ENCODE data around the gene MYADML2.
A peak's percentile ranks its signal among the peaks of the same experiment; 100 is the strongest.

The MYADML2 gene

DNA sequence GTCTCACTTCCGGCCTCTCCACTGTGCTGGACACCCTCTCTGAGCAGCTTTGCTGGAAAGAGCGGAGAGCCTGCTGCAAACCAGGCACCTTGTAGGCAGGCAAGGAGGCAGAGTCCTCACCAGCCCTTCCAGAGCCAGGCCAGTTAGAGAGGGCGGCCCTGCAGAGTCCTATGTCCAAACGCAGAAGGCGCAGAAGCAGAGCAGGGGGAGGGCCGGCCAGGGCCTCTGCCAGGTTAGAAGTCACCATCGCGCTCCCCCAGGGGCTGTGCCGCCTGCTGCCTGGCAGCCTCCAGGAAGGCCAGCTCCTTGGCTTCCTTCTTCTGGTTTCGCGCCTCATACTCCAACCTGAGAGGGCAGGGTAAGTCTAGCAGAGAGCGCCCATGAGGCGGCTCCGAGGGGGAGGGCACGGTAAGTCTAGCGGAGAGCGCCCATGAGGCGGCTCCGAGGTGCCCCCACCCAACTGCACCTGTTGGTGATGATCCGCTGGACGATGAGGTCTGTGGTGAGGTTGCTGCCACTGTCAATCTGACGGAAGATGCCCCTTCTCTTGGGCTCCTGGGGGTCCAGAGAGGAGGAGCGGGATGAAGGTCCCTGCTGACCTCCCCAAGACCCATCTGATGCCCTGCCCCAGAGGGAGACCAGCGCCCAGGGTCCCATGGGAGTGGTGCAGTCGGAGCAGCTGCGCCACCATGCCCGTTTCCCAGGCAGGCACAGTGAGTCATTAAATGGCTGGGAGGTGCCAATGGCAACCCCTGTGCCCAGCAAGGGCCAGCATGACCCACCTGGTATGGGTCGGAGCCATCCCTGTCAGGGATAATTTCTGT is 42.2 kb downstream of the MYADML2 start:
- Histone ChIP-seq H3K9ac (ENCODE audit: low read depth, low read length) (no peak overlapping the region), H3K4me3 (ENCODE audit: low read depth, low read length) (no peak overlapping the region), H3K9me3 (ENCODE audit: control insufficient read depth, insufficient read depth, low read length) (no peaks in the 10 kb centered on the region), H3K4me1 (ENCODE audit: control insufficient read depth, insufficient read depth, low read length) (no peaks in the 10 kb centered on the region), H3K36me3 (ENCODE audit: control insufficient read depth, insufficient read depth, low read length) (peaks cover 31% of the 10 kb centered on the region), H3K27me3 (ENCODE audit: control insufficient read depth, insufficient read depth, low read length) (peaks cover 9% of the 10 kb centered on the region)

DNA sequence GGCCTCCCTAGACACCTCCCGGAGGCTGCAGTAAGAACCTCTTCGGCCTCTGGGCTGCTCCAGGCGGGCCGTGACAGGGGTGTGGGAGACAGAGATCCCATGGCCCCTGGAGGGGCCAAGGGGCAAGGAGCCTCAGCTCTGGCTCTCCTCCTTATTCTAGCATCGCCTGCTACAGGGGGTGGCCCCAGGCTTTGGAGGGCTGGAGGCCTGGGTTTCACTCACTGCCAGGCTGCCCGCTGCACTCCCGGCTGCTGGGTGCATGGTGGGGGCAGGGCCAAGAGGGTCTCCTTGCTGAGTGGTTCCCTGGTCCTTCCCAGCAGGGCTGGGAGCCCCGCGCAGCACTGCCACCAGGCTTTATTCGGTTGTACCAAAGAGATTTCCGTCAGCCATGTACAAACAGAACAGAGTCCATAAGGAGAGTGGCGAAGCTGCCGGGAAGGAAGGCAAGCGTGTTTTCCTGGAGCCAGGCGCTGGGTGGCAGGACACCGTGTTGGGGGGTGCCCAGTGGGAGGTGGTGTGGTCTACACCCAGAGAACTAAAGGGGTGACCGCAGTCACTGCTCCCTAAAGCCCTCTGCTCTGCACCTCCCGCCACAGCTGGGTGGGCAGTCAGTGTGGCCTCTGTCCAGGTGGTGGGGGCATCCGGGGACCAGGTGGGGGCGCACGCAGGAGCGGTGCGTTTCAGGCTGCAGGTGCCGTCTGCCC is 43.0 kb downstream of the MYADML2 start:
- Histone ChIP-seq H3K27me3 (ENCODE audit: control insufficient read depth, insufficient read depth, low read length) (peaks cover 9% of the 10 kb centered on the region), H3K9me3 (ENCODE audit: control insufficient read depth, insufficient read depth, low read length) (no peaks in the 10 kb centered on the region), H3K9ac (ENCODE audit: low read depth, low read length) (no peak overlapping the region), H3K4me3 (ENCODE audit: low read depth, low read length) (no peak overlapping the region), H3K36me3 (ENCODE audit: control insufficient read depth, insufficient read depth, low read length) (peaks cover 38% of the 10 kb centered on the region), H3K4me1 (ENCODE audit: control insufficient read depth, insufficient read depth, low read length) (no peaks in the 10 kb centered on the region)

DNA sequence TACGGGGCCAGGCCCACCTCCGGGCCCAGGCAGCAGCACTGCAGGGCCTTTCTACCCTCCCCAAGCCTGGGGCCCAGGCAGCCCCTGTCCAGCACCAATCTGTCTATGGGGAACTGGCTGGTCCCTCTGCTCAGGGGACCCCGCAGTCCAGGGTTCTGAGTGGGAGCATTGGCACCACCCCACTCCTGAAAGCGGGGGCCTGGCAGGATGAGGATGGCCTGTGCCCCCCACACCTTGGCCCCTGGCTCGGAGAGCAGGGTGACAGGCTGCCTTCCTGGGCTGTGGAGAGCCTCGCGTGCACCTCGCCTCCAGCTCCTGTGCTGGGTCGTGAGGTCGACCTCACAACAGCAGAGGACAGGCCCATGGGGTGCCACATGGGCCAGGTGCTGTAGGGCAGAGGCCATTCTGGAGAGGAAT is 43.6 kb downstream of the MYADML2 start:
- peaks cover 43% of the 10 kb centered on the region for H3K36me3 ChIP-seq (ENCODE audit: control insufficient read depth, insufficient read depth, low read length)
- H3K9ac ChIP-seq (ENCODE audit: low read depth, low read length) = peak overlapping the region; percentile 24
- H3K4me1 ChIP-seq (ENCODE audit: control insufficient read depth, insufficient read depth, low read length) = no peaks in the 10 kb centered on the region

DNA sequence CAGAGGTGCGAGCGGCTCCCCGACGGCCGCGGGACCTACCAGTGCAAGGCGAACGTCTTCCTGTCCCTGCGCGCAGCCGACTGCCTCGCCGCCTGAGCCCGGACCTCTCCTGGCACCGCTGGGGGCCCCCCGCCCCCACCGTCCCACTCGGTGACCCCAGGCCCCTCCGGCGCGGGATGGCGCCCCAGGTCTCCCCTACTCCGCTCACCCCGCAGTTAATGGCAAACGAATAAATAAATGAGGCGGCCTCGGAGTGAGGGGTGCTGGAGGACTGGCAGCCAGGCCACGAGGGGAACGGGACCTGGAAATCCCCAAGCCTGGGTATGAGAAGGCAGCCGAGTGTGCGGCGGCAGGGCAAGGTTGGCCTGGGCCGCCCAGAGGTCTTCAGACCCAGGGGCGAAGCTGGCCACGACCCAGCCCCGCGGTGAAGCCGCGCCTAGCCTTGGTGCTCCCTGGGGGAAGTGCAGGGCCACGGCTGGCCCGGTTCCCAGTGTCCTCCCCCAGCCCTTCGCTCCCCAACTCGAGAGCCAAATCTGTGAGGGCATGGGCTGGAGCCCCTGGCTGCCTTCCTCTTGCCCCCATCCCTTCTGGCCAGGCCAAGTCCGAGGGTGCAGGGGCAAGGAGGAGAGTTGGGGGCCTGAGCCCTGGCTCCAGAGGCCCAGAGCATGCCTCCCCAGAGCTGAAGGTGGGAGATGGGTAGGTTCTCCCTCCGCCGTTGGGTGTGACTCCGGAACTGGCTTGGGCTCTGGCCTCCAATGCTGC is 44.2 kb downstream of the MYADML2 start:
- peaks cover 42% of the 10 kb centered on the region for H3K36me3 ChIP-seq (ENCODE audit: control insufficient read depth, insufficient read depth, low read length)
- H3K9ac ChIP-seq (ENCODE audit: low read depth, low read length) = peak overlapping the region; percentile 37
- H3K9me3 ChIP-seq (ENCODE audit: control insufficient read depth, insufficient read depth, low read length) = no peaks in the 10 kb centered on the region
- peak overlapping the region; percentile 30 for H3K4me3 ChIP-seq (ENCODE audit: low read depth, low read length)
- H3K4me1 ChIP-seq (ENCODE audit: control insufficient read depth, insufficient read depth, low read length) = no peaks in the 10 kb centered on the region
- peaks cover 9% of the 10 kb centered on the region for H3K27me3 ChIP-seq (ENCODE audit: control insufficient read depth, insufficient read depth, low read length)

More for the DNA sequence above, 43.6 kb downstream of the MYADML2 start:
- no peak overlapping the region for H3K4me3 ChIP-seq (ENCODE audit: low read depth, low read length)
- H3K9me3 ChIP-seq (ENCODE audit: control insufficient read depth, insufficient read depth, low read length) = no peaks in the 10 kb centered on the region
- H3K27me3 ChIP-seq (ENCODE audit: control insufficient read depth, insufficient read depth, low read length) = peaks cover 9% of the 10 kb centered on the region

DNA sequence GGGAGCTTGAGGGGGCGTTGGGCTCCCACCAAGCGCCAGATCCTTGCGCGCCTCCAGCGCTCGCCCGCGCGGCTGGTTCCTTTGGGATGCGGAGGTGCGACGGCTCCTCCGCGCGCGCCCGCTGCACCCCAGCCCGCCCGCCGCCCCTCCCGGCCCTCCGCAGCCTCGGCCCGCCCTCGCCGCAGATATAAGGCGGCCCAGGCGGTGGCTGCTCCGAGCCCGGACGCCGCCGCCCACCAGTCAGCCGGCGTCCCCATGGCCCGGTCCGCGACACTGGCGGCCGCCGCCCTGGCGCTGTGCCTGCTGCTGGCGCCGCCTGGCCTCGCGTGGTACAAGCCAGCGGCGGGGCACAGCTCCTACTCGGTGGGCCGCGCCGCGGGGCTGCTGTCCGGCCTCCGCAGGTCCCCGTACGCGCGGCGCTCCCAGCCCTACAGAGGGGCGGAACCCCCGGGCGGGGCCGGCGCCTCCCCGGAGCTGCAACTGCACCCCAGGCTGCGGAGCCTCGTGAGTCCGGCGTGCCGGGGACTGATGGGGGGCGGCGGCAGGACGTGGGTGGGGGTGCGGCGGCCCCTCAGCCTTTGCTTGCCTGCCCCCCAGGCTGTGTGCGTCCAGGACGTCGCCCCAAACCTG is 44.9 kb downstream of the MYADML2 start, which contains the start of gene NPB:
Gene NPB, plus strand, starts transcription at position 216 of the 630 bp plus-strand sequence. Its CDS starts 40 bp downstream, at position 256.
- H3K9me3 ChIP-seq (ENCODE audit: control insufficient read depth, insufficient read depth, low read length) = no peaks in the 10 kb centered on the region
- peaks cover 37% of the 10 kb centered on the region for H3K36me3 ChIP-seq (ENCODE audit: control insufficient read depth, insufficient read depth, low read length)
- H3K4me1 ChIP-seq (ENCODE audit: control insufficient read depth, insufficient read depth, low read length) = no peaks in the 10 kb centered on the region
- H3K27me3 ChIP-seq (ENCODE audit: control insufficient read depth, insufficient read depth, low read length) = peaks cover 9% of the 10 kb centered on the region
- peak within 1 kb of the TSS; percentile 30 for H3K4me3 ChIP-seq (ENCODE audit: low read depth, low read length)
- peak within 1 kb of the TSS; percentile 37 for H3K9ac ChIP-seq (ENCODE audit: low read depth, low read length)

DNA sequence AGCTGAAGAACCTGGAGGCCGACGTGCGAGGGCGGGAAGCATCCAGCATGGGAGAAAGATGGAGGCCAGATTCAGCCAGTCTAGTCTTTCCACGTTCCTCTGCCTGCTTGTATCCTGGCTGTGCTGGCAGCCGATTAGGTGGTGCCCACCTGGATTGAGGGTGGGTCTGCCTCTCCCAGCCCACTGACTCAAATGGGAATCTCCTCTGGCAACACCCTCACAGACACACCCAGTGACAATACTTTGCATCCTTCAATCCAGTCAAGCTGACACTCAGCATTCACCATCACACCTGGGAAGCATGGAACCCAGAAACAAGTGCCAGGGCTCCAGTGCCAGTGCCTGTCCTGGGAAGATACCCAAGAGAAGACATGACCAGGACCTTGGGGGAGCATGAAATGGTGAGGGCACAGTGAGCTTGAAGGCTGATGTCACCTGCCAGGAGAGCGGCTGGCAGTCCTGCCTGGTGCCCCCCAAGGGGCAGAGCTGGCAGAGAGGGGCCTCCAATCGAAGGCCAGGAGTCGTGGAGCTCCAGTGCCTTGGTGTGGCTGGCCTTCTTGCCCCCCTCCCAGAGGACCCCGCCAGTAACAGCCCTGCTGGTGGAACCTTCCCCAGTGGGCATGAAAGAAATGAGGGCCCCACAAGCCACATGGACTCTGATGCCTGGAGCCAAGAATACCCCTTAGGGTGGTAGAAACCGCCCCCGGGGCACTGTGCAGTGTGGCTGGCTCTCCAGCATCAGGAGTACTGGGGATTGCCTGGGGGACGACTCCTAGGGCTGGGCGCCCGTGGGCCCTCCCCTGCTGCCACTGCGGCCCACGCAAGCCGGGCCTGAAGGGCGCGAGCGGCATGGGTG is 45.6 kb downstream of the MYADML2 start:
- H3K36me3 ChIP-seq (ENCODE audit: control insufficient read depth, insufficient read depth, low read length) = peaks cover 37% of the 10 kb centered on the region
- no peak overlapping the region for H3K4me3 ChIP-seq (ENCODE audit: low read depth, low read length)
- no peaks in the 10 kb centered on the region for H3K9me3 ChIP-seq (ENCODE audit: control insufficient read depth, insufficient read depth, low read length)
- H3K27me3 ChIP-seq (ENCODE audit: control insufficient read depth, insufficient read depth, low read length) = peaks cover 9% of the 10 kb centered on the region
- H3K9ac ChIP-seq (ENCODE audit: low read depth, low read length) = no peak overlapping the region
- no peaks in the 10 kb centered on the region for H3K4me1 ChIP-seq (ENCODE audit: control insufficient read depth, insufficient read depth, low read length)

DNA sequence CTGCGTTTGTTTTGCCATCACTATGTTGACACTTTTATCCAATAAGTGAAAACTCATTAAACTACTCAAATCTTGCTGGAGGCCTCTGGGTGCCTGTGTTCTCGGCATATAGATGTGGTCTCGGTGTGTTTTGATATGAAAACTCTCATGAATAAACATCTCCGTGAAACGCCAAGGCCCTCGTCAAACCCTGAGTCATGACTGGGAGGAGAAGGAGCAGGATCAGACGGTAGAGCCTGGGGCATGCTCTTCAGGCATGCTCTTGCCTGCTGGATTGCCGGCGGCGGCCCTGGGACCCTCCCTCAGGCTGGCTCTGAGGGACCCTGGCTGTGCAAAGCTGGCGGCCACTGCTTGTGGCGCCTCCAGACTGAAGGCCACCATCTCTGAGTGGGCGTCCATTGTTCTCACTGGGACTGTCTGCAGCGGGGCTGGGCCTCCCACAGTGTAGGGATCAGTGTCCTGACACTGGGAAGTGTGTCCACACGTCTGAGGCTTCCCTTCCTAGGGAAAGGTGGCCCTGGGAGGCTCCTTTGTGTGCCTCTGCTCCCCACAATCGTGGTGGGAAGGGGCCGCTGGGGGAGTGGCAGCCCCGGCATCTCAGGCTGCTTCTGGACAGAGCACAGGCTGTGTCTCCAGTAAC is 46.7 kb downstream of the MYADML2 start:
- Histone ChIP-seq H3K4me1 (ENCODE audit: control insufficient read depth, insufficient read depth, low read length) (no peaks in the 10 kb centered on the region), H3K9me3 (ENCODE audit: control insufficient read depth, insufficient read depth, low read length) (no peaks in the 10 kb centered on the region), H3K36me3 (ENCODE audit: control insufficient read depth, insufficient read depth, low read length) (peaks cover 39% of the 10 kb centered on the region), H3K27me3 (ENCODE audit: control insufficient read depth, insufficient read depth, low read length) (peaks cover 9% of the 10 kb centered on the region), H3K9ac (ENCODE audit: low read depth, low read length) (no peak overlapping the region), H3K4me3 (ENCODE audit: low read depth, low read length) (no peak overlapping the region)

DNA sequence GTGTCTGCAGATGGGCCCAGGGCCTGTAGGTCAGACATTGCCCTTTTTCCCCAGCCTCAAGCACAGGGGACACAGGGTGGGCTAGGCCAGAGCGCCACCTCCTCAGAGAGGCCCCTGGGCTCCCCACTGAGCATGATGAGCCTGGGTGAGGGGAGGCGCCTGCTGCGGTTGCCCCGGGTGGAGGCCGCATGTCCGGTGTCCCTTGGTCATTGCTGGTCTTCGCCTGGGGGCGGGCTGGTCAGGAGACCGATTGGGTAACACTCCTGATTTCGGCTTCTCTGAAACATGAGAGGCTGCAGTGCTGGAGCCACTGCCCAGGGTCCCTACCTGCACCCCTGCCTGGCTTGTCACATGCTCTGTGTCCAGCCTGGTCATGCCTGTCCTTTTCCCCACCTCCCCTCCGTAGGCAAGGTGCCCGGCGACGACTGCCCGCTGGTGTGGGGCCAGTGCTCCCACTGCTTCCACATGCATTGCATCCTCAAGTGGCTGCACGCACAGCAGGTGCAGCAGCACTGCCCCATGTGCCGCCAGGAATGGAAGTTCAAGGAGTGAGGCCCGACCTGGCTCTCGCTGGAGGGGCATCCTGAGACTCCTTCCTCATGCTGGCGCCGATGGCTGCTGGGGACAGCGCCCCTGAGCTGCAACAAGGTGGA is 47.4 kb downstream of the MYADML2 start:
- Histone ChIP-seq H3K9me3 (ENCODE audit: control insufficient read depth, insufficient read depth, low read length) (no peaks in the 10 kb centered on the region), H3K4me1 (ENCODE audit: control insufficient read depth, insufficient read depth, low read length) (no peaks in the 10 kb centered on the region), H3K36me3 (ENCODE audit: control insufficient read depth, insufficient read depth, low read length) (peaks cover 35% of the 10 kb centered on the region), H3K4me3 (ENCODE audit: low read depth, low read length) (no peak overlapping the region), H3K27me3 (ENCODE audit: control insufficient read depth, insufficient read depth, low read length) (peaks cover 9% of the 10 kb centered on the region), H3K9ac (ENCODE audit: low read depth, low read length) (no peak overlapping the region)

DNA sequence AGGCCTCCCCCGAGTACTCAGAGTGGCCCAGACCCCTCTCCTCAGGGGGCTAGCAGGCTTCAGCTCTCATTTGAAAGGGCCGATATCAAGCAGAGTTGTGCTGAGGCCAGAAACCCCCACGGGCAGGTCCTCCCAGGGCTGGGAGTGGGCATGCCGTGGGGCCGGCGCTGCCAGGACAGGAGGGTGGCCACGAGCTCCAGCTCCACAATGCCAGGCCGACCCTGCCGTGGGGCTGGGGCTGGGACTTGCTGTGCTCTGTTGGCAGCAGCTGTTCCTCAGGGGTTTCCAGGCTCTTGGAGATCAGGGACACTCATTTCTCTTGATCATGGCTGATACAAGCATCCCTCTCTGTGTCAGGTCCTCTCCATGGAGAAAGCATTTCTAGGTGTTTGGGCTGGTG is 48.1 kb downstream of the MYADML2 start:
- no peak overlapping the region for H3K4me3 ChIP-seq (ENCODE audit: low read depth, low read length)
- H3K9me3 ChIP-seq (ENCODE audit: control insufficient read depth, insufficient read depth, low read length) = no peaks in the 10 kb centered on the region
- H3K36me3 ChIP-seq (ENCODE audit: control insufficient read depth, insufficient read depth, low read length) = peaks cover 39% of the 10 kb centered on the region
- H3K27me3 ChIP-seq (ENCODE audit: control insufficient read depth, insufficient read depth, low read length) = peaks cover 9% of the 10 kb centered on the region
- H3K4me1 ChIP-seq (ENCODE audit: control insufficient read depth, insufficient read depth, low read length) = no peaks in the 10 kb centered on the region
- no peak overlapping the region for H3K9ac ChIP-seq (ENCODE audit: low read depth, low read length)
